ENCODE results near the gene ITGA1.

DNA sequence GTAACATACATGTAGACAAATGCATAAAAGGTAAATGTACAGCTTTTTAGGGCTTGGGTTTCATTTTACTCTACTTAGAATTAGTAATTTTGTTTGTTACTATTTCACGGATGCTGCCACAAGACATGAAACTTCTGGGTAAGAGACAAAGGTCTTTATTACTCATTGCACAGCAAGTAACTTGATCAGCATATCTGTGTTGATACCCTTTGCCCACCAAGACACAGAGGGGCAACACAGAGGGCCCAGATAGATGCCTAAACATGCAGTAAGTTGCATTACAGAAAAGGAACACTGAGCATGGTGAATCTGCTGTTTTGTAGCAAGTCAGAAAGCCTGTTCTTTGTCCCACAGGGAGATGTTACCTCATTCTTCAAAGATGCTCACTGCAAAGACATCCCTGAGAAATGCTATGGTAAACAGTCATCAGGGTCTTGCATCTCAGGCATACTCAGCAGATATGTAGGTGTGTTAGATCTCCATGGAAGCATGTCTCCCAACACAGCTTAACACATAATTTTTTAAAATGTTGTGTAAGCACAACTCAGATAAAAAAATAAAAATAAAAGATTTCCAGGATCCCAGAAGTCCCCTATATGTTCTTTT is 211.7 kb downstream of the ITGA1 start:
- TF ChIP-seq EP300 (IDR thresholded peaks at IDR 0.05), result no peak
- TF ChIP-seq, protein P1, sequence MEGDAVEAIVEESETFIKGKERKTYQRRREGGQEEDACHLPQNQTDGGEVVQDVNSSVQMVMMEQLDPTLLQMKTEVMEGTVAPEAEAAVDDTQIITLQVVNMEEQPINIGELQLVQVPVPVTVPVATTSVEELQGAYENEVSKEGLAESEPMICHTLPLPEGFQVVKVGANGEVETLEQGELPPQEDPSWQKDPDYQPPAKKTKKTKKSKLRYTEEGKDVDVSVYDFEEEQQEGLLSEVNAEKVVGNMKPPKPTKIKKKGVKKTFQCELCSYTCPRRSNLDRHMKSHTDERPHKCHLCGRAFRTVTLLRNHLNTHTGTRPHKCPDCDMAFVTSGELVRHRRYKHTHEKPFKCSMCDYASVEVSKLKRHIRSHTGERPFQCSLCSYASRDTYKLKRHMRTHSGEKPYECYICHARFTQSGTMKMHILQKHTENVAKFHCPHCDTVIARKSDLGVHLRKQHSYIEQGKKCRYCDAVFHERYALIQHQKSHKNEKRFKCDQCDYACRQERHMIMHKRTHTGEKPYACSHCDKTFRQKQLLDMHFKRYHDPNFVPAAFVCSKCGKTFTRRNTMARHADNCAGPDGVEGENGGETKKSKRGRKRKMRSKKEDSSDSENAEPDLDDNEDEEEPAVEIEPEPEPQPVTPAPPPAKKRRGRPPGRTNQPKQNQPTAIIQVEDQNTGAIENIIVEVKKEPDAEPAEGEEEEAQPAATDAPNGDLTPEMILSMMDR (IDR thresholded peaks at IDR 0.05), result no peak
- TF ChIP-seq POLR2AphosphoS5 (IDR thresholded peaks at IDR 0.05), result no peak
